GM21360 (cell line): ENCODE measurements around the gene BCO1.

Source experiments
- ATAC-seq: cut with Tn5 transposase; IDR thresholded peaks from one replicate; pipeline ENCODE4 v1.9.1; 2021; ENCODE audit warnings: mild to moderate bottlenecking, moderate library complexity; ENCODE audit not compliant: unreplicated experiment

BCO1 gene

DNA sequence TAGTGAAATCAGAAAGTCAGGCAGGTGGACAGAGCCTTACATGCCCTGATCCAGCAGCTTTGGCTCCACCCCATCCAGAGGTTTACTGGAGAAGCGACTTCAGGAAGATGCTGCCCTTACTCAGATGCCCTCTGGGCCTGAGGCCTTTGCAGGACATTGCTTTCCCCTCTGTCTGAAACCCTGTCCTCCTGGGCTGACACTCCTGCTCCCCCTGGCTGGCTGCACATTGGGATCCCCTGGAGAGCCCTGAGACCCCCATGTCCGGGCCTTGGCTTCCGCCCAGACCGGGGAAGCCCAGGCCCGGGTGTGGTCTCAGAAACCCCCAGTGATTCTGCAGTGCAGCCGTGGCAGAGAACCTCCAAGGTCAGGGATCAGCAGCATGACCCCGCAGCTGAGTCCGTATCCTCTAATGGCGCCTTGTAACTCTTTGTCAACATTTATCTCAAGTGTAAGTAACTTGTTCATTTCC, 36.6 kb downstream of the BCO1 start:
- ATAC-seq, result no peak

DNA sequence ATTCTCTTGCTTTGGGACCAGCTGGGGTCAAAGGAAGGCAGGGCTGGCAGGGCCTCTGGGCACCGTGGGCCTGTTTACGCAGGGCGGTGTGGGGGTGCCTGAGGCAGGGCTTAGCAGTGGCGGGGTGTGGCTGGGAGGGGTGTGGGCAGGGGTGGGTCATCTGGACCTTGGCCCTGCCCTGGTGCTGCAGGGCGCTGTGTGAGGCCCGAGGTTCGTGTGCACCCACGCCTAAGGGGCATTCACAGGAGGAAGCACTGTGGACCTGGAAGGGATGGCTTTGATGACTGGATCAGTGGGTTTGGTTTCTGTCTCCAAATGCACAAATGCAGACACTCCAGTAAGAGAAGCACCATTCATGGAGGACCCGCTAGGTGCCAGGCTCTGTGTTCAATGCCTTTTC, 37.3 kb downstream of the BCO1 start:
- no peak for ATAC-seq

DNA sequence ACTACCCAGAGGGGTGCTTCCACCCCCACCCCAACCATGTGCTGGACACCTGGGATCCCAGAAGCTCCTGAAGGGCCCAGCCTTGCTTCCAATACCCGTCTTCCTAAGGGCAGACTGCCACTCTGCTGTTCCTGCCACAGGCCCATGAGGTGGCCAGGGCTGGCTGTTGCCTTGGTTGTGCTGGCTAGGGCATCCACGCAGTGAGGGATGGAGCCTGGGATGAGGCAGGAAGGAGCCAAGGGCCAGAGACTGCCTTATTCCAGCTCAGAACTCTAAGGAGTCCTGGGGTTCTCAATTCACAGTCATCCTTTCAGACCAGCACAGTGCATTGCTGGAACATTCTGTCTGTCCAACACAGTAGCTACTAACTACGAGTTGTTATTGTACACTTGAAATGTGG, 37.8 kb downstream of the BCO1 start:
- no peak for ATAC-seq

DNA sequence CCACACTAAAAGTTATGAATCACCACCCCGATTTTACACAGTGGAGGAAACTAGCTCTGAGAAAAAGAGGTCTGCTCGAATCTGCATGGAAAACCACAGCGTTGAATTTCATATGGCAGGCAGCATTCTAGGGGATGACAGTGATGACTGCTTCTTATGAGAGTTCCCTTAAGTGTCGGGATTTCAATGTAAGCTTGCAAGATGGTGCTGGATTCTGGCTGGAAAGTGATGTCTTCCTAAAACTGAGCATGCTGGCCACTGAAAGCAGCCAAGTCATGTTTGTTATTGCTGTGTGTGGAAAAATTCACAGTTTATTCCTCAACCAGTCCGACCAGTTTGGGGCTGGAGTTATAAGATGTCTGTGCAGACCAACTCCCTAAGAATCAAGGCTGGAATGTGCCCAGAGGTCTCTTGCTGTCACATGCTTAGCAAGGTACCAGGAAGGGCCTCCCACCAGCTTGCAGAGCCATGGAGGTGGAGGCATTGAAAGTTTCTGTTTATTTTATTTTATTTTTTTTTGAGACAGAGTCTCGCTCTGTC, 39.1 kb downstream of the BCO1 start:
- ATAC-seq, result no peak

DNA sequence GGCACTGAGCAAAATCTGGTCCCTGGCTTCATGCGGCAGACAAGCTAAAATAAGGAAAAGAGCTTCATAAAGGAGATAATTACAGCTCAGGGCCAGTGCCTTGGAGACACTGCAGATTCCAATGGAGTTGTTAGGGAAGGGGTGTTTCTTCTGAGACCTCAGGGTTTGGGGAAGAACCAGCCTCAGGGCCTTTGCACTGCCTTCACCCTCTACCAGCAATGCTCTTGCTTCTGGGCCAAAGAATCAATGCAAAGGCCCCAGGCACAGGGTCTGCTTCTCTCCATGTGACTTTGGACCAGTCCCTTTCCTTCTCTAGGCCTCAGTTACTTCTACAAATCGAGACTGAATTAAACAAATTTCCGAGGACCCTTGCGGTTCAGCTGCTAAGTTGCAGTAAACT, 40.0 kb downstream of the BCO1 start:
- ATAC-seq, result no peak

DNA sequence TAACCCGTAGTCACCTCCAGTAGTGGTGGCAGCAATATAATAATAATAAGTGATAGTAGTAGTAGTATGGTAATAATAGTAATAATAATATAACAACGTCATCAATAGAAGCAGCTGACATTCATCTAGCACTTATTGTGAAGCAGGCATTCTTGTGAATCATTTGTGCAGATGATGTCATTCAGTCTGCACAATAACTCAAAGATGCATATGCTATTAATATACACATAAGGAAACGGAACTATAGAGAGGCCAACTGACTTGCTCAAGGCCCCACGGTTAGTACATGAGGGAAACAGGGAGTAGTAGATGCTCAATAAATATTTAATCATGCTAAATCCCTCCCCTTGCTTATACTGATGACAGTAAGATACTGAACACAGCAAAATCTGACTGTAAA, 40.9 kb downstream of the BCO1 start:
- ATAC-seq, result no peak

DNA sequence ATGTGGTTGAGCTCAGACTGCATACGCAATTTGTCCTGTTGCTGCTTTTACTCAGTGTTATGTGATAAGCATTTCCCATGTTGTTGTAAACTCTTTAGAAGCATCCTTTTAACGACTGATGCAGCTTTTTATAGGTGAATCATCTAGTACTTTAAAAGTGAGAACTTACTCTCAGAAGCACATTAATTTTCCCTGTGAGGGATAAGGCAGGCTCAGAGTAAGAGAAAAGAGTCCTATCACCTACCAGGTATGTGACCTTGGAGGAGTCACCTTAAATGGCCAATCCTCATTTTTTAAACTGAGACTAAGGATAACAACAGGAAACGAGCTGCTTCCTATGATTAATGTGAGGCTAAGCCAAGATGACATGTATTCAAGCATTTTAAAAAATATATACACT, 41.9 kb downstream of the BCO1 start:
- no peak for ATAC-seq

DNA sequence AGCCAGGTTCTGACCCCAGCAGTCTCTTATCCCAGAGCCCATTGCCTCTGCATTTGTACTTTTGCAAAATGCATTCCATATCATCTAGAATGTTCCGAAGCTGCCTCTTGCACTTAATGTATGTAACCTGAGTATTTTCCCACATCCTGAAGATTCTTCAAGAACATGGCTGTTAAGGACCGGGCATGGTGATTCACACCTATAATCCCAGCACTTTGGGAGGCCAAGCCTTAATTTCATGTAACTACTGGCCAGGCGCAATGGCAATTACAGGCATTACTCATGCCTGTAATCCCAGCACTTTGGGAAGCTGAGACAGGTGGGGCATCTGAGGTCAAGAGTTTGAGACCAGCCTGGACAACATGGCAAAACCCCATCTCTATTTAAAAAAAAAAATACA, 44.6 kb downstream of the BCO1 start:
- ATAC-seq, result no peak

DNA sequence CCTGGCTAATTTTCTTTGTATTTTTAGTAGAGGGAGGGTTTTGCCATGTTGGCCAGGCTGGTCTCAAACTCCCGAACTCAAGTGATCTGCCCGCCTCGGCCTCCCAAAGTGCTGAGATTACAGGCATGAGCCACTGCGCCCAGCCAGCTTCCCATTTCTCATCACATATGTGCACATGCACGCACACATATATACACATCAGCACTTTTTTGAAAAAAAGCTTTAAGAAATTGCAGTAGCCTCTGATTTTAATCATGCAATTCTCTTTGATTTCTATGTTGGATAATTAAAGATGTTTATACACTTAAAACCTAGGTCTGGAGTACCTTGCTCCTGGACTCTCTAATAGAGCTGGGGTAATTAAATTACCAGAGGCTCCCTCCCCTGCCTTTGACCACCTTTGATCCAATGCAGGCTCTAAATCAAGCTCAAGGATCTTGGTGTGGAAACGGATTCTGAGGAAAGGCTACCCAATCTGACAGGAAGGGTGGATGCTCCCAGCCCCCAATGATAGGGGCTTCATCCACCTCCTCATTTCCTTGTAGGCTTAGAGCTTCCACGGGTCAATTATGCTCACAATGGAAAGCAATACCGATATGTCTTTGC, 46.6 kb downstream of the BCO1 start:
- no peak for ATAC-seq

DNA sequence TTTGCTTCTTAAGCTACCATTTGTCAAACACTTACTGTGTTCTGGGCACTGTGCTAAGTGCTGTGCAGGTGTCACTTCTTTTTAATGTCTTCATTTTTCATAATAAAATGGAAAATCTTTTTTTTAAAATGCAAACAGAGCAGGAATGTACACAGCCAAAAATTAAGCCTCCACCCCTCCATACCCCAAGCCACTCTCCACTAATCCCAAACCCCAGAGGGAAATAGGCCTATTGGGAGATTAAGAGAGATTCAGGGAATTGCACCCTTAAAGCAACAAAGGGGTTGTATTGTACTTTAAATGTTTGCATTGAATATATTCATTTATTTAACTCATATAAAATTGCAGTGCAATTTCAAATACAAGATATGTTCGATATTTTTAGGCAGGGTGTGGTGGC, 47.7 kb downstream of the BCO1 start:
- no peak for ATAC-seq

DNA sequence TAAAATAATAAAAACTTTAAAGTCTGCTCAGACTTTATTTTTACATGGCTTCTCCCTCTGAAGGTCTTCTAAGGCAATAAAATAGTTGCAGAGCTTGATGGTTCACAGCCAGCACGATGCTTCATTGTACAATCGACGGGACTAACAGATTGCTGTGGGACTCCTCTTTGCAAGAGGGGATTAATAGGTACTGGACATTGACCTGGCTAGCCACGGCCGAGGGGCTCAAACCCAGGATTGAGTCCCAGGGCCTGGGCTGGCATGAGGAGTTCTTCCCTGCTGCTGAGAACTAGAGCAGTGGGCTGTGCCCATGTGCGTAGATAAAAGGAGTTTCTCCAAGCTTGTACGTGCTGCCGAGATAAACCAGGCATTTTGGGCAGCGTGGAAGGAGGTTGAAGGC, 52.6 kb downstream of the BCO1 start:
- no peak for ATAC-seq

DNA sequence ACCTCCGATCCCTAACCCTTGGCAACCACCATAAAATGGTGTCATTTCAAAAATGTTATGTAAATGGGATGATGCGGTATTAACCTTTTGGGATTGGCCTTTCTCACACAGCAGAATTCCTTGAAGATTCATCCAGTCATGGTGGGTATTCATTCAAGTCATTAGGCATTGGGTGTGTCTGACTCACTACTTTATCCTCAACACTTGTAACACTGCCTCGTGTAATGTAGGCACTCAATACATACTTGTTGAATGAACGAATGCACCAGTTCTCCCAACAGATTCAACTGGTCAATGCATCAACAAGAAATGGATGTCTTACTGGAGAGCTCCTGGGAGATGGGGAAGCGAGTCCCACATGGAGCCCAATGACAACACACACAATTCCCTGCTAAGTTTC, 54.4 kb downstream of the BCO1 start:
- ATAC-seq, result no peak

DNA sequence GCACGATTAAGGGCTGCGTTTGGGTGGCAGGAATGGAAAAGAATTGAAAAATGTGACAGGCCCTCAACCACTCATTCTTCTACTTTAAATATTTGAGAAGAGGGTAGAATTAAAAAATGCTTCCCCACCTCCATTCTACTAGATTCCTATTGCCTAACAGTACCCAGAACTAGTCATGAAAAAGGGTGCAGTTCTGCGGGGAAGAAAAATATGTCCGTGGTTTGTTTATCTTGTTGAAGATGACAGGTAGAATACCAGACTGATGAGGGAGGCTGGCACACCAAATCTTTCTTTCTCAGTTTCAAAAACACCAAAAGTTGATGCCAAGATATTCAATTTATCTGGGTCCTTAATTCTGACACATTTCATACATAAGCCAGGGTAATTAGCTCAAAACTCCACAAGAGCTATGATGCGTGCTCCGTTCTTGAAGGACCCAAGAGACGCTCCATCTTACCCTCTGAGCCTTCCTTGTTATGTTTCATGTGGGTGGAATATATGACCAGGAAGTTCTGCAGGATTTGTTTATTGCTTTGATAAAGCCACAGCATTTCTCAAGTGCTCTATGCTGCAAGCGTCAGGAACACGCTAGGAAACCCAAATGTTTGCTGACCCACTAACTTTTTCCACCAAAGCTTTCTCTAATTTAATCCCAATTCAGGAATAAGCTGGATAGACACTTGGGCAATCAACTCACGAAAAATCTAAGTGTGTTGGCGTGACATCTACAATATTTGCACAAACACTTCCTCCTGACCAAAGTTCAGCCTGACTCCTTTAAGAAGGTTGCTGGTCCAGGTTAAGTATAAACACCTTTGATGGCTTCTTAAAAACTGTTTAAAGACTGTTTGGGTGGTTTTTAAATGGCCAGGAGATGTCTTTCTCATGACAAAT, 55.7 kb downstream of the BCO1 start:
- ATAC-seq, result no peak

DNA sequence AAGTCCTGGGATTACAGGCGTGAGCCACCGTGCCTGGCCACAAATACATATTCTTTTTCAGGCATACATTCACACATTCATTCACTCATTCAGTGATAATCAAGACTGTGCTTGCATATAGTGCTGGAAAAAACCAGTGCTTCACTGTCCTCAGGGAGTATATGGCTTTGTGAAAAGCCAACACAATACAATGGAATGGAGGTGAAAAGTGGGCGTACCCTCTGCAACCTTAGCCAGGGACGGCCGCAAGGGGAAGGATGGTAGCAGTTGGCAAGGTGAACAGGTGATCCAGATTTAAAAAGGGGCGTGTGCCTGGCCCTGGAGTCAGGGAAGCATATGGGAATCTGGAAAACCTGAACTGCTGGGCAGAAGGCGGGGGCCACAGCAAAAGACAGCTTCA, 58.1 kb downstream of the BCO1 start:
- ATAC-seq, result no peak

DNA sequence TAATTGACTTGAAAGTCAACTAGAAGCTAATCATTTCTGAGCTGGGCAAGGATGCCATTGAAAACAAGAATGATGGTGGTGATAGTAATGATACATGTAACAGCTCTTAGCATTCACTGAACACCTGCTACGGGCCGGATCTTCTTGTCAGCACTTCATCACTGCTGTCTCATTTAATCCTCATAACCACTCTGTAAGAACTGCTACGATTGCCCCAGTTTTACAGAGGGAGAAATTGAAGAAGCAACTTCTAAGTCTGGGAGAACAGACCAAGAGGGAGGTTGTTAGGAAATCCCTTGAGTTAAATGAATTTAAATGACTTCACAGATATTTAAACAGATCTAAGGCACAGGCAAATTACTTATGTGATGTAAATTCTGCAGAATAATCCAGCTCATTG, 69.3 kb downstream of the BCO1 start:
- no peak for ATAC-seq

DNA sequence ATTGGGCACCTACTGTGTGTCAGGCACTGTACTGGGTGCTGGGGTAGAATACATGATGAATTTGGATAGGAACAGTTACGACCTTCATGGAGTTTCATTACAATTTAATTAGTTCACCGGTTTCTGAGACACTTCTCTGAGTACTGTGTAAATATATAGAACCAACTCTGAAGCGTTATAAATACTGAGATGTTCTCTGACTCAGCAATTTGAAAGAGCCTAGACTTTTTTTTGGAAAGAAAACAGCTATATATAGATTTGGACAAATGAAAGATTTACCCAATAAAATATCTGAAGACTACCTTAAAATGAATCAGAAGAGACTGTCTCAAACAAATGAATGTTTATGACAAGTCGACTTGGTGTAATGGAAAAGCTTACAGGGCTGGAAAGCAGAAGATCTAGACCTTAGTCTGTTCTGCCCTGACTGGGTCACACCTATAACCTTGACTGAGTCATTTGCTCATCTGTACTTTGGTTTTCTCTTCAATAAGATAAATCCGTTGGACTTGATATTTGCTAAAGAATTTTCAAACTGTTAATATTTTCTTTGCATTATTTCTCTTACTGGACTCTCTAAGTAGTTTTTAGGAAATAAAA, 71.7 kb downstream of the BCO1 start:
- no peak for ATAC-seq

DNA sequence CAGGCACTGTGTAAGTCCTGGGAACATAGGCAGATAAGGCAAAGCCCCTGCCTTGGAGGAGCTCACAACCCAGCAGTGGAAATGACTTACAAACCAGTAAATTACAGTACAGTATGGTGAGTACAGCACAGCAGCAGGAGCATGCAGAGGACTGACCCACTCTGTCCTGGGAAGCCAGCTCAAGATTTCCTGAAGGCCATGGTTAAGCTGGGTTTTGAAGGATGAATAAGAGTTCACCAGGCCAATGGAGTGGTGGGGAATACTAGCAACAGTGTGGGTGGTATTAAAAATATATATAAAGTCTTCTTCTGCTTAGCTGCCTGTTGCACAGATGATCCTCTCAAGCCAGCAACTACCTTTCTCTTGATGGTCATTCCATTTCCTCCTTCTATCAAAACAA, 73.3 kb downstream of the BCO1 start:
- ATAC-seq, result no peak

DNA sequence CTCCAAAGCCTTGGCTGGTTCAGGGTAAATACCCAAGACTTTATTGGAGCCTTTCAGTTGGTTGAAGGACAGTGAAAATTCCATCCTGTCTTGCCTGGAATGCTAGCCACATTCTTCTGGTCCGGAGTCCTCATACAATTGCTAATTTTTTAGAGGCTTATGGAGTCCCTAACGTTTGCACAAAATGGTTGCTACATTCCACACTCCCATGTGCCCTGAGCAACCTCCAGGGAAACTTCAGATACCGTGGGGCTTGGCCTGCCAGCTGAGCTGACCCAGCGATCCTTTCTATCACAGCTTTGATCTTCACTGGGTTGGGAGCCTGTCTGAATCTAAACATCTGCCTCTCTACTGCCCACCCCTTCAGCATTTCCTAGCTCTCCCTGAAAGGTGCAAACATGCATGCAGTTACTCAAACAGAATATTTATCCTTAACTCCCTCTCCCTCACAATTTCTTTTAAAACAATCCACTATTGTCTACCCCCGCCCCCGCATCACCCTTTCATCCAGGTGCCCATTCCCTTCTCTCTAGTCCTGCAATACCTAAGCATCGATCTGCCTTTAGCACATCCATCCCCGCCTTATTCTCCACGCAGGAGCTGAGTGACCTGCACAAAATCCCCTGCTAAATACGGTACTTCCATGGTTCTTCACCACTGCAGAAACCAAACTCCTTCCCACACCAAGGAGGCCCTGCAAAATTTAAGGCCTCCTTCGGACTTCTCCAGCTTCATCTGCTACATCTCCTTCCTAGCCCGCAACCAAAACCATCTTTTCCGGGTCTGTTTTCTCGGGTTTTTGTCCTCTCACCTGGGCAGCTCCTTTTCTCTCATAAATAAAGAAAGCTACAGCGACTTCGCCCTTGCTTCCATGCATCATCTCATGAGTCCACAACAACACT, 75.5 kb downstream of the BCO1 start:
- no peak for ATAC-seq

DNA sequence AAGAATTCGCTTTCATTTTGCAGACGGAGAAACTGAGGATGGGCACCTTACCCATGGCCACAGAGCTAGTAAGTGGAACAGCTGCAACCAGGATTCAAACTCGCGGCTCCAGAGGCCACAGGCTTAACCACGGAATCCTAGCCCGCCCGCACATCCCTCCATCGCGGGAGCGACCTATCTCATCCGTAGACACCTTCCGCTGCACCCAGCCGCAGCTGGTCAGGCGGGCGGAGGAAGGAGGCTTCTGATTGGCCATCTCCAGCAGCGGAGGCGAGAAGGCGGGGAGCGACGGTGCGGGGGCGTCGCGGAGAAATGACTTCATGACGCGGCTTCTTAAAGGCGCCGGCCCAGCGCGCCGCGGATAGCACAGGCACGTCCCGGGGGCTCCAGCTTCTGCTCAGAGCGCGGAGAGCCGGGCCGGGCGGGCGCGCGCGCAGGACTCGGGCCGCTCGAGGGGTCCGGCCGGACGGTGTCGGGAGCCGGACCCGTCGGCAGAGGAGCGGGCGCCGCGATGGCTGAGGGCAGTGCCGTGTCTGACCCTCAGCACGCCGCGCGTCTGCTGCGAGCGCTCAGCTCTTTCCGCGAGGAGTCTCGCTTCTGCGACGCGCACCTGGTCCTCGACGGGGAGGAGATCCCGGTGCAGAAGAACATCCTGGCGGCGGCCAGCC, 76.2 kb downstream of the BCO1 start, which contains the start of gene GAN:
TSS of gene GAN (plus strand) at position 360 of the 668 bp plus-strand sequence. CDS start at position 512, 152 bp downstream.
- peak; percentile 95 for ATAC-seq
